ENCODE results near the gene AKAP12. TPM values are rescaled to one million over a fixed set of nuclear protein-coding genes. Genes with fewer than 3 reads are reported as not detected.

Gene AKAP12
- total and polyA plus RNA-seq, 2 experiments from 2014 or later = 90.1 to 137 TPM

DNA sequence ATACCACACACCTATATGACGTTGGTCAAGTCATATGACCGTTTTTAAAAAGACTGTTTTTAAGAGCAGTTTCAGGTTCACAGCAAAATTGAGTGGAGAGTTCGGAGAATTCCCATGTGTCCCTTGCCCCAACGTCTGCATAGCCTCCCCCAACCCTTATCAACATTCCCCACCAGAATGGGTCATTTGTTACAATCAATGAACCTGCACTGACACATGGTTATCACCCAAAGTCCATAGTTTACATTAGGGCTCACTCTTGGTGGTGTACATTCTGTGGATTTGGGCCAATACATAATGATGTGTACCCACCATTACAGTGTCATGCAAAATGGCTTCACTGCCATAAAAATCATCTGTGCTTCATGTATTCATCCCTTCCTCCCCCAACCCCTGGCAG is 99.6 kb downstream of the AKAP12 start (continued):
- TF ChIP-seq, protein P1, sequence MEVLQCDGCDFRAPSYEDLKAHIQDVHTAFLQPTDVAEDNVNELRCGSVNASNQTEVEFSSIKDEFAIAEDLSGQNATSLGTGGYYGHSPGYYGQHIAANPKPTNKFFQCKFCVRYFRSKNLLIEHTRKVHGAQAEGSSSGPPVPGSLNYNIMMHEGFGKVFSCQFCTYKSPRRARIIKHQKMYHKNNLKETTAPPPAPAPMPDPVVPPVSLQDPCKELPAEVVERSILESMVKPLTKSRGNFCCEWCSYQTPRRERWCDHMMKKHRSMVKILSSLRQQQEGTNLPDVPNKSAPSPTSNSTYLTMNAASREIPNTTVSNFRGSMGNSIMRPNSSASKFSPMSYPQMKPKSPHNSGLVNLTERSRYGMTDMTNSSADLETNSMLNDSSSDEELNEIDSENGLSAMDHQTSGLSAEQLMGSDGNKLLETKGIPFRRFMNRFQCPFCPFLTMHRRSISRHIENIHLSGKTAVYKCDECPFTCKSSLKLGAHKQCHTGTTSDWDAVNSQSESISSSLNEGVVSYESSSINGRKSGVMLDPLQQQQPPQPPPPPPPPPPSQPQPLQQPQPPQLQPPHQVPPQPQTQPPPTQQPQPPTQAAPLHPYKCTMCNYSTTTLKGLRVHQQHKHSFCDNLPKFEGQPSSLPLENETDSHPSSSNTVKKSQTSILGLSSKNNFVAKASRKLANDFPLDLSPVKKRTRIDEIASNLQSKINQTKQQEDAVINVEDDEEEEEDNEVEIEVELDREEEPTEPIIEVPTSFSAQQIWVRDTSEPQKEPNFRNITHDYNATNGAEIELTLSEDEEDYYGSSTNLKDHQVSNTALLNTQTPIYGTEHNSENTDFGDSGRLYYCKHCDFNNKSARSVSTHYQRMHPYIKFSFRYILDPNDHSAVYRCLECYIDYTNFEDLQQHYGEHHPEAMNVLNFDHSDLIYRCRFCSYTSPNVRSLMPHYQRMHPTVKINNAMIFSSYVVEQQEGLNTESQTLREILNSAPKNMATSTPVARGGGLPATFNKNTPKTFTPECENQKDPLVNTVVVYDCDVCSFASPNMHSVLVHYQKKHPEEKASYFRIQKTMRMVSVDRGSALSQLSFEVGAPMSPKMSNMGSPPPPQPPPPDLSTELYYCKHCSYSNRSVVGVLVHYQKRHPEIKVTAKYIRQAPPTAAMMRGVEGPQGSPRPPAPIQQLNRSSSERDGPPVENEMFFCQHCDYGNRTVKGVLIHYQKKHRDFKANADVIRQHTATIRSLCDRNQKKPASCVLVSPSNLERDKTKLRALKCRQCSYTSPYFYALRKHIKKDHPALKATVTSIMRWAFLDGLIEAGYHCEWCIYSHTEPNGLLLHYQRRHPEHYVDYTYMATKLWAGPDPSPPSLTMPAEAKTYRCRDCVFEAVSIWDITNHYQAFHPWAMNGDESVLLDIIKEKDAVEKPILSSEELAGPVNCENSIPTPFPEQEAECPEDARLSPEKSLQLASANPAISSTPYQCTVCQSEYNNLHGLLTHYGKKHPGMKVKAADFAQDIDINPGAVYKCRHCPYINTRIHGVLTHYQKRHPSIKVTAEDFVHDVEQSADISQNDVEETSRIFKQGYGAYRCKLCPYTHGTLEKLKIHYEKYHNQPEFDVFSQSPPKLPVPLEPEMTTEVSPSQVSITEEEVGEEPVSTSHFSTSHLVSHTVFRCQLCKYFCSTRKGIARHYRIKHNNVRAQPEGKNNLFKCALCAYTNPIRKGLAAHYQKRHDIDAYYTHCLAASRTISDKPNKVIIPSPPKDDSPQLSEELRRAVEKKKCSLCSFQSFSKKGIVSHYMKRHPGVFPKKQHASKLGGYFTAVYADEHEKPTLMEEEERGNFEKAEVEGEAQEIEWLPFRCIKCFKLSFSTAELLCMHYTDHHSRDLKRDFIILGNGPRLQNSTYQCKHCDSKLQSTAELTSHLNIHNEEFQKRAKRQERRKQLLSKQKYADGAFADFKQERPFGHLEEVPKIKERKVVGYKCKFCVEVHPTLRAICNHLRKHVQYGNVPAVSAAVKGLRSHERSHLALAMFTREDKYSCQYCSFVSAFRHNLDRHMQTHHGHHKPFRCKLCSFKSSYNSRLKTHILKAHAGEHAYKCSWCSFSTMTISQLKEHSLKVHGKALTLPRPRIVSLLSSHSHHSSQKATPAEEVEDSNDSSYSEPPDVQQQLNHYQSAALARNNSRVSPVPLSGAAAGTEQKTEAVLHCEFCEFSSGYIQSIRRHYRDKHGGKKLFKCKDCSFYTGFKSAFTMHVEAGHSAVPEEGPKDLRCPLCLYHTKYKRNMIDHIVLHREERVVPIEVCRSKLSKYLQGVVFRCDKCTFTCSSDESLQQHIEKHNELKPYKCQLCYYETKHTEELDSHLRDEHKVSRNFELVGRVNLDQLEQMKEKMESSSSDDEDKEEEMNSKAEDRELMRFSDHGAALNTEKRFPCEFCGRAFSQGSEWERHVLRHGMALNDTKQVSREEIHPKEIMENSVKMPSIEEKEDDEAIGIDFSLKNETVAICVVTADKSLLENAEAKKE (CRISPR knock-in tag; IDR thresholded peaks at IDR 0.05) = no peak
- TF ChIP-seq, protein P2, sequence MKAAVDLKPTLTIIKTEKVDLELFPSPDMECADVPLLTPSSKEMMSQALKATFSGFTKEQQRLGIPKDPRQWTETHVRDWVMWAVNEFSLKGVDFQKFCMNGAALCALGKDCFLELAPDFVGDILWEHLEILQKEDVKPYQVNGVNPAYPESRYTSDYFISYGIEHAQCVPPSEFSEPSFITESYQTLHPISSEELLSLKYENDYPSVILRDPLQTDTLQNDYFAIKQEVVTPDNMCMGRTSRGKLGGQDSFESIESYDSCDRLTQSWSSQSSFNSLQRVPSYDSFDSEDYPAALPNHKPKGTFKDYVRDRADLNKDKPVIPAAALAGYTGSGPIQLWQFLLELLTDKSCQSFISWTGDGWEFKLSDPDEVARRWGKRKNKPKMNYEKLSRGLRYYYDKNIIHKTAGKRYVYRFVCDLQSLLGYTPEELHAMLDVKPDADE (IDR thresholded peaks at IDR 0.05) = no peak

DNA sequence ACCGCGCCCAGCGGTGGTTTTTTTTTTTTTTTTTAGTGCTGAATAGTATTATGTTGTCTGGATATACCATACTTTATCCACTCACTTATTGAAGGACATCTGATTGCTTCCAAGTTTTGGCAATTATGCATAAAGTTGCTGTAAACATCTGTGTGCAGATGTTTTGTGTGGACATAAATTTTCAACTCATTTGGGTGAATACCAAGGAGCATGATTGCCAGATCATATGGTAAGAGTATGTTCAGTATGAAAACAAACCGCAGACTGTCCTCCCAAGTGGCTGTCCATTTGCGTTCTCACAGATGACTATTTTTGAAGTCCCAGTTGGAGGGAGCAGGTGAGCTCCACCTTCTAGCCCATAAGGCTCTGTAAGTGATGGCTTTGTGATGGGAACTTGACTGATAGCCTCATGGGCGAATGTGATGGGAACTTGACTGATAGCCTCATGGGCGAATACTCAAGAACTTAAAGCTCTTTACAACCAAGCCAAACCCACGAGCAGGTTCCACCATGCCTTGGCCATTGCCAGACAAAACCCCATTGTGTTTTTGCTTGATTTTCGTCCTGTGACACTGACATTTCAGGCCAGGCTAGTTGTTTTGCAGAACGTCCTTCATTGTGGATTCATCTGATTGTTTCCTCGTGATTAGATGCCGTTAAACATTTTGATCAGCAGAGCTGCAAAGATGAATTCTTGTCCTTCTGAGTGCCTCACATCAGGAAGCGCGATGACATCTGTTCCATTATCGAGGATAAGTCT is 100.6 kb downstream of the AKAP12 start:
- Histone ChIP-seq H3K36me3 (ENCODE audit: insufficient read depth) (0 out of 2 replicates have a peak, but pooled peaks cover 3% of the 10 kb centered on the region), H3K27ac (ENCODE audit: low read depth) (no peak overlapping the region), H3K4me2 (no peak overlapping the region), H3K27me3 (ENCODE audit: insufficient read depth) (no peaks in the 10 kb centered on the region), H3K4me1 (ENCODE audit: insufficient read depth) (no peaks in the 10 kb centered on the region), H3K79me2 (replicated peaks; ENCODE audit: insufficient read depth) (peaks cover 46% of the 10 kb centered on the region), H3F3A (replicated peaks; ENCODE audit: low read depth) (0 out of 2 replicates have a peak, but pooled peaks cover 4% of the 10 kb centered on the region), H3K9me2 (ENCODE audit: insufficient read depth) (no peaks in the 10 kb centered on the region), H2AFZ (no peak overlapping the region), H3K4me3 (no peak overlapping the region), H4K20me1 (replicated peaks; ENCODE audit: insufficient read depth) (peaks cover 13% of the 10 kb centered on the region)
- Mint-ChIP-seq H3K9me3 (no peaks in the 10 kb centered on the region), H3K27ac (no peak overlapping the region), H3K4me1 (no peaks in the 10 kb centered on the region), H3K36me3 (ENCODE audit: low read depth) (0 out of 3 replicates have a peak, but pooled peaks cover 5% of the 10 kb centered on the region), H3K4me3 (no peak overlapping the region), H3K27me3 (ENCODE audit: insufficient read depth, low read depth, poor library complexity) (peaks cover 4% of the 10 kb centered on the region)
- no peak for DNase-seq (ENCODE audit: low spot score)
- ATAC-seq = no peak
- TF ChIP-seq POLR2AphosphoS5 (IDR thresholded peaks at IDR 0.05; ENCODE audit: low read depth) (no peak), EZH2 (IDR thresholded peaks at IDR 0.05; ENCODE audit: low read depth, unreplicated experiment) (no peak), ZNF114 (CRISPR knock-in tag; IDR thresholded peaks at IDR 0.05) (no peak)
- TF ChIP-seq, protein P3, sequence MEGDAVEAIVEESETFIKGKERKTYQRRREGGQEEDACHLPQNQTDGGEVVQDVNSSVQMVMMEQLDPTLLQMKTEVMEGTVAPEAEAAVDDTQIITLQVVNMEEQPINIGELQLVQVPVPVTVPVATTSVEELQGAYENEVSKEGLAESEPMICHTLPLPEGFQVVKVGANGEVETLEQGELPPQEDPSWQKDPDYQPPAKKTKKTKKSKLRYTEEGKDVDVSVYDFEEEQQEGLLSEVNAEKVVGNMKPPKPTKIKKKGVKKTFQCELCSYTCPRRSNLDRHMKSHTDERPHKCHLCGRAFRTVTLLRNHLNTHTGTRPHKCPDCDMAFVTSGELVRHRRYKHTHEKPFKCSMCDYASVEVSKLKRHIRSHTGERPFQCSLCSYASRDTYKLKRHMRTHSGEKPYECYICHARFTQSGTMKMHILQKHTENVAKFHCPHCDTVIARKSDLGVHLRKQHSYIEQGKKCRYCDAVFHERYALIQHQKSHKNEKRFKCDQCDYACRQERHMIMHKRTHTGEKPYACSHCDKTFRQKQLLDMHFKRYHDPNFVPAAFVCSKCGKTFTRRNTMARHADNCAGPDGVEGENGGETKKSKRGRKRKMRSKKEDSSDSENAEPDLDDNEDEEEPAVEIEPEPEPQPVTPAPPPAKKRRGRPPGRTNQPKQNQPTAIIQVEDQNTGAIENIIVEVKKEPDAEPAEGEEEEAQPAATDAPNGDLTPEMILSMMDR (conservative IDR thresholded peaks at IDR 0.05; ENCODE audit: low read depth in 2 of 2) = no peak

Data from GM23338 (cell line).